Sigmoid colon (tissue), 7 donors: ENCODE measurements around the gene PDE2A. TPM values are rescaled to one million over a fixed set of nuclear protein-coding genes. Genes with fewer than 3 reads are reported as not detected.
A peak's percentile ranks its signal among the peaks of the same experiment; 100 is the strongest.

Source experiments
- DNase-seq: peaks from one replicate; pipeline ENCODE4 v3.0.0-alpha.2; 2019
- H3K27ac ChIP-seq, 4 donors: fragments of 200-600 bp; sonication (generic); one replicate each; pipeline ENCODE4 v1.5.1; 2016 to 2019; ENCODE audit warnings: mild to moderate bottlenecking in 1 of 4
- H3K27me3 ChIP-seq, 3 donors: fragments of 200-600 bp; sonication (generic); one replicate each; pipeline ENCODE4 v1.5.1; 2019; ENCODE audit warnings: mild to moderate bottlenecking in 1 of 3
- H3K36me3 ChIP-seq, 4 donors: fragments of 200-600 bp; sonication (generic); one replicate each; pipeline ENCODE4 v1.5.1; 2016 to 2019
- H3K4me1 ChIP-seq, 4 donors: fragments of 200-600 bp; sonication (generic); one replicate each; pipeline ENCODE4 v1.5.1; 2017 to 2019
- H3K4me3 ChIP-seq, 4 donors: fragments of 200-600 bp; sonication (generic); one replicate each; pipeline ENCODE4 v1.5.1; 2017 to 2019; ENCODE audit warnings: mild to moderate bottlenecking in 2 of 4, moderate library complexity in 1 of 4
- H3K9me3 ChIP-seq, 4 donors: fragments of 200-600 bp in 3 of 4; sonication (generic) in 3 of 4; one replicate each; pipeline versions ENCODE4 v1.5.1 to v1.6.1; 2013 to 2019
- EP300 ChIP-seq, 4 donors: sonication (generic); formaldehyde crosslinking; IDR thresholded peaks; one replicate each; pipeline ENCODE4 v1.6.1; 2017; ENCODE audit warnings: antibody characterized with exemption in 4 of 4
- POLR2A ChIP-seq, 2 donors: fragments of 450-650 bp; IDR thresholded peaks; one replicate each; pipeline ENCODE4 v1.6.1; 2016; ENCODE audit warnings: antibody characterized with exemption in 2 of 2, mild to moderate bottlenecking in 2 of 2, moderate library complexity in 2 of 2
- POLR2AphosphoS5 ChIP-seq, 4 donors: sonication (generic); formaldehyde crosslinking; IDR thresholded peaks; one replicate each; pipeline ENCODE4 v1.6.1; 2017; ENCODE audit warnings: antibody characterized with exemption in 4 of 4
- WGBS, 2 donors: extraction: QIAGEN DNeasy Blood & Tissue Kit; methylation state at CpG; one replicate each; pipeline ENCODE4 v1.1.7; 2013; 5-methylcytosine and 5-hydroxymethylcytosine counted together
- intact Hi-C: fragments of 100-400 bp; cut with DNase I; formaldehyde crosslinking; loops from one replicate; pipeline ENCODE4 v1.15.1; 2023
- polyA plus RNA-seq, 3 donors: library from polyadenylated mRNA; stranded (reverse); fragments of 200-250 nt; gene quantifications; one replicate each; pipeline ENCODE4 v1.2.3, GENCODE V29; 2013
- total RNA-seq, 4 donors: library from RNA; depleted of rRNA; stranded (reverse); fragments of >200 nt; gene quantifications; one replicate each; pipeline ENCODE4 v1.1.0, GENCODE V29; 2016
- TF ChIP-seq, protein P1 (sequence below), 4 experiments: fragments of 450-650 bp in 3 of 4; fragments of 200-600 bp in 1 of 4; IDR thresholded peaks; one replicate each; pipeline ENCODE4 v1.5.1; 2016 to 2019; ENCODE audit warnings: antibody characterized with exemption in 4 of 4, mild to moderate bottlenecking in 3 of 4, moderate library complexity in 2 of 4
- donor health status: healthy with polysubstance abuse.
- donor health status: Bipolar disorder and iron deficiency.
- donor health status: healthy.

Gene PDE2A
- total and polyA plus RNA-seq, 7 donors: 1.8 to 75.1 (median 48.9) TPM

DNA sequence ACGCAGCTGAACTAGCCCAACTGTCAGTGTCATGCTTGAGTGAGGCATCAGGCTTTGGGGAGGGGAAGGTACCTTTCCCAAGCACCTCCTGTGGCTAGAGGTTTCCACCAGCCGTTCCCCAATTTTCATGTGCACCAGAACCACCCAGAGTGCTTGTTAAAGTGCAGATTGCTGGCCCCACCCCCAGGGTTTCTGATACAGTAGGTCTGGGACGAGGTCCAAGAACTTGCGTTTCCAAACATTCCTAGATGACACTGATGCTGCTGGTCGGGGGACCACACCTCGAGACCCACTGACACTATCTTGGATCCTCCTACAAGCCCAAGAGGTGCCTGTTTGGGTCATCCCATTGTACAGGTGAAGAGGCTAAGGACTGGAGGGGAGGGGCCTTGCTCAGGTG lies 59.8 kb downstream of the PDE2A start:
- Histone ChIP-seq H3K4me3 (no peak overlapping the region), H3K9me3 (no peaks in the 10 kb centered on the region), H3K27ac (no peak overlapping the region), H3K4me1 (peaks cover 0 to 60% (median 59%) of the 10 kb centered on the region in 4 donors), H3K36me3 (no peaks in the 10 kb centered on the region), H3K27me3 (no peaks in the 10 kb centered on the region)
- TF ChIP-seq POLR2A (IDR thresholded peaks at IDR 0.05): no peak
- TF ChIP-seq EP300 (IDR thresholded peaks at IDR 0.05): no peak
- TF ChIP-seq POLR2AphosphoS5 (IDR thresholded peaks at IDR 0.05): no peak
- TF ChIP-seq, protein P1, sequence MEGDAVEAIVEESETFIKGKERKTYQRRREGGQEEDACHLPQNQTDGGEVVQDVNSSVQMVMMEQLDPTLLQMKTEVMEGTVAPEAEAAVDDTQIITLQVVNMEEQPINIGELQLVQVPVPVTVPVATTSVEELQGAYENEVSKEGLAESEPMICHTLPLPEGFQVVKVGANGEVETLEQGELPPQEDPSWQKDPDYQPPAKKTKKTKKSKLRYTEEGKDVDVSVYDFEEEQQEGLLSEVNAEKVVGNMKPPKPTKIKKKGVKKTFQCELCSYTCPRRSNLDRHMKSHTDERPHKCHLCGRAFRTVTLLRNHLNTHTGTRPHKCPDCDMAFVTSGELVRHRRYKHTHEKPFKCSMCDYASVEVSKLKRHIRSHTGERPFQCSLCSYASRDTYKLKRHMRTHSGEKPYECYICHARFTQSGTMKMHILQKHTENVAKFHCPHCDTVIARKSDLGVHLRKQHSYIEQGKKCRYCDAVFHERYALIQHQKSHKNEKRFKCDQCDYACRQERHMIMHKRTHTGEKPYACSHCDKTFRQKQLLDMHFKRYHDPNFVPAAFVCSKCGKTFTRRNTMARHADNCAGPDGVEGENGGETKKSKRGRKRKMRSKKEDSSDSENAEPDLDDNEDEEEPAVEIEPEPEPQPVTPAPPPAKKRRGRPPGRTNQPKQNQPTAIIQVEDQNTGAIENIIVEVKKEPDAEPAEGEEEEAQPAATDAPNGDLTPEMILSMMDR (IDR thresholded peaks at IDR 0.05): no peak
- no peak for DNase-seq
- intact Hi-C loops: no loop called here
- 5 to 30% methylated on average over 6 of the region's 6 CpGs for WGBS, 2 donors

DNA sequence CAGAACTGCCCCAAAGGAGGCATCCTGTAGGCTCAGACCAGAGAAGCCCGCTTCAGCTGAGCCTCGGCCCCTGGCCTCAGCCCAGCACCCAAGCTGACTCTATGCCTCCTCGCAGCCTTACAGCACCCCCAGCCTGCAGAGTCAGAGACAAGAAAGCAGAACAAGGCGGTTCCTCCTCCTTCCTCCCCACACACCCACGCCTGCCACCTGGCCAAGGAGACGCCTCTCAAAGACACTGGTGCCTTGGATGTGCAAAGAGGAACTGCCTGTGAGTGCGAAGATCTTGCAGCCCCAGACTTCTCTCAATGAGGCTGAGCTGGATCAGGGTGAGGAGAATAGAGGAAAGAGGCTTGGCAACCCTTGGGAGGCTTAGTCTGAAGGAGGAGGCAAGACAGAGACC lies 60.2 kb downstream of the PDE2A start:
- TF ChIP-seq POLR2AphosphoS5 (IDR thresholded peaks at IDR 0.05) (no peak), EP300 (IDR thresholded peaks at IDR 0.05) (no peak)
- Histone ChIP-seq H3K4me1 (peaks cover 0 to 58% (median 56%) of the 10 kb centered on the region in 4 donors), H3K4me3 (no peak overlapping the region), H3K27me3 (no peaks in the 10 kb centered on the region), H3K9me3 (no peaks in the 10 kb centered on the region), H3K36me3 (no peaks in the 10 kb centered on the region), H3K27ac (no peak overlapping the region)
- DNase-seq: no peak
- intact Hi-C loops: no loop called here
- 27% methylated on average over 7 of the region's 7 CpGs for WGBS, 2 donors

DNA sequence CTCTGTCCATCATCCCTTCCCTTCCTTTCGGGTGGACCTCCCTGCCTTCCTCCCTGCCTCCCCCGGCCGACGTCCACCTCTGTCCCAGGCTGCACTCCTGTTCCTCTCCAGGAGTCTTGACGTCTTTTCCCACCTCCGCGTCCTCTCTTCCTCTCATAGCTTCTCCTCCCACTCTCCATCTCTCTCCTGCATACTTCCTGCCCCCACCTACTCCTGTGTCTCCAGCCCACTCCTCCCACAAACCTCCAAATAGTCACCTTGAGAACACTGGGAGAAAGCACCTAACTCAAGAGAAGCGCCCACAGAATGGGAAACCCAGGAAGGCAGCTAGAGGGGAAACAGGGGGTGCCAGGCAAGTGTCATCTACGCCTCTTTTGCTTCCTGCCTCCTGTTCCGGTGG lies 60.8 kb downstream of the PDE2A start:
- no peaks in the 10 kb centered on the region for H3K36me3 ChIP-seq
- H3K27ac ChIP-seq: no peak overlapping the region
- H3K4me3 ChIP-seq: no peak overlapping the region
- intact Hi-C loops: no loop called here
- H3K9me3 ChIP-seq: no peaks in the 10 kb centered on the region
- 75 to 83% methylated on average over 10 of the region's 10 CpGs for WGBS, 2 donors
- no peak for DNase-seq
- H3K4me1 ChIP-seq: peaks cover 0 to 58% (median 51%) of the 10 kb centered on the region in 4 donors
- no peaks in the 10 kb centered on the region for H3K27me3 ChIP-seq
- TF ChIP-seq EP300 (IDR thresholded peaks at IDR 0.05): no peak
- TF ChIP-seq POLR2A (IDR thresholded peaks at IDR 0.05): no peak
- TF ChIP-seq POLR2AphosphoS5 (IDR thresholded peaks at IDR 0.05): no peak
- TF ChIP-seq, protein P1 (IDR thresholded peaks at IDR 0.05): no peak

DNA sequence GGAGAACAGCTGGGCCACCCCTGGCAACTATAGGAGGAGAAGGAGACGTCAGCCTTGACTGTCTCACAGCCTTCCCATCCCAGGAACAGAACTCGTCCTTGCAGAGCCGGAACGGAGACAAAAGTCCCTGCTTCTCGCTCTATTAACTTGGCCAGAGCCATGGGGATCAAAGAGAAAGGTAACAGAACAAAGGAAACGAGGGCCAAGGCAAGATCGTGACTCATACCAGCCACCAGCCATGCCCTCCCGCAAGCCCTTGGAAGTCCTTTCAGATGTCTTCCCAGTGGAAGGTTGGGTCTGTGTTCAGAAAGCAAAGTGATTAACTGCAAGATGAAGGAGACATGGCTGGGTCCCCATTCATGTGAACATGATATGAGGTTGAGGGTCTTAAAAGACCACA lies 64.7 kb downstream of the PDE2A start:
- Histone ChIP-seq H3K4me3 (no peak overlapping the region), H3K27ac (no peak overlapping the region), H3K4me1 (peaks cover 0 to 33% (median 21%) of the 10 kb centered on the region in 4 donors), H3K27me3 (no peaks in the 10 kb centered on the region), H3K9me3 (no peaks in the 10 kb centered on the region), H3K36me3 (peaks cover 0 to 14% (median 0%) of the 10 kb centered on the region in 4 donors)
- TF ChIP-seq POLR2A (IDR thresholded peaks at IDR 0.05) (no peak), POLR2AphosphoS5 (IDR thresholded peaks at IDR 0.05) (no peak), EP300 (IDR thresholded peaks at IDR 0.05) (no peak)
- TF ChIP-seq, protein P1 (IDR thresholded peaks at IDR 0.05): no peak
- intact Hi-C loops: no loop called here
- no peak for DNase-seq
- 57 to 71% methylated on average over 8 of the region's 8 CpGs for WGBS, 2 donors

DNA sequence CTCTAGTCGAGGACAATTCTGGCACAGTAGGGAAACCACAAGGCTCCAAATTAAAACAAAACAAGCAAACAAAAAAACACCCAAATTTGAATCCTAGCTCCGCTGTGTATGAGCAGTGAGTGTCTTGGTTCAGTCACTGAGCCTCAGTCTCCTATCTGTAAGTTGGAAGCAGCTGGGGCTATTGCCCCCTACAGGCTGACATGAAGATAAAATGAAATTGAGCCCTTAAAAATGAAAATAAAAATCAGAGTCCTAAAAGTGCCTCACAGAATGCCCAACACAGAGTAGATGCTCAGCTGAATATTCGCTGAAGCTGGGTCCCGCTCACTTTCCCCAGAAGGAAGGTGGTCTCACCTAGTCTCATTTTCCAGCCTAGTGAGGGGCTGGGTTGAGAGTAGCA lies 65.2 kb downstream of the PDE2A start:
- Histone ChIP-seq H3K4me1 (peaks cover 0 to 29% (median 16%) of the 10 kb centered on the region in 4 donors), H3K27ac (no peak overlapping the region), H3K27me3 (no peaks in the 10 kb centered on the region), H3K4me3 (no peak overlapping the region), H3K36me3 (peaks cover 0 to 18% (median 0%) of the 10 kb centered on the region in 4 donors), H3K9me3 (no peaks in the 10 kb centered on the region)
- intact Hi-C loops: no loop called here
- WGBS, 2 donors: 68 to 80% methylated on average over 4 of the region's 4 CpGs
- no peak for DNase-seq
- TF ChIP-seq EP300 (IDR thresholded peaks at IDR 0.05): no peak
- TF ChIP-seq, protein P1 (IDR thresholded peaks at IDR 0.05): peak in 2 of 4 experiments; percentile 23 to 36
- TF ChIP-seq POLR2AphosphoS5 (IDR thresholded peaks at IDR 0.05): no peak
